GM19452 (cell line): Measurements from ENCODE around the gene SLX4IP.

Source experiments
- ATAC-seq: cut with Tn5 transposase; IDR thresholded peaks from one replicate; pipeline ENCODE4 v1.9.1; 2021; ENCODE audit not compliant: unreplicated experiment

The SLX4IP gene

DNA sequence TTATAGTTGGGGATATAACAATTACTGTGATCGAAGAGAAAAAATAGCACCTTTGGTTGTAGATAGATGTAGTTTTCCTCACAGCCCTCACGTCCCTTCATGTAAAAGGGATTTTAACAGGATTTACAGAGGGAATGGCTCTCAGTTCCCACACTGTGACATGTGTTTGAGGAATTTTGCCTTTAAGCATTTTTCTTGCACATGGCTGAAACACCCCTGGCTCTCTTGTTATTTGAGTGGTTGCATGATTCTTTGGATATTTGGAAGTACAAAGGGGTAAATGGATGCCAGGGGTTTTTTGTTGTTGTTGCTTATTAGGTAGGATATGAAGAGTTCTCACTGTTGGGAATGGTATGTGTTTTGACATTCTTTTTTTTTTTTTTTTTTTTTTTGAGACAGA, 190.5 kb downstream of the SLX4IP start:
- no peak for ATAC-seq

DNA sequence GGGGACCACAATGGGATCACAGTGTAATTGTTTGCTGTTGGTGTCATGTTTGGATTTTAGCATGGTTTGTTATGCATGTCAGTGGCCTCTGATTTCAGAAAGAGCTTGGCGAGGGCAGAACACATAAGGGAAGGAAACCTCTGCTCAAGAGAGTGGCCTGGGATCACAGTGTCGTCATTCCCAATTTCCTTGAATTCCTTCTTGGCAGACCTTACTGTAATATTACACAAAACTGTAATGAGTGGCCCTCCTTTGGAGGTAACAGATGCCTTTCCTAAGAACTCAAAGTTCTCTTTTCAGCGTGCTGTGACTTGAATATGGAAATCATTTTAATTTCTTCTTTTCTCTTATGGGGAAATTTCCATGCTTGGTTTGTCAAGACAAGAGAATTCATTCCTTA, 191.8 kb downstream of the SLX4IP start:
- ATAC-seq = no peak

DNA sequence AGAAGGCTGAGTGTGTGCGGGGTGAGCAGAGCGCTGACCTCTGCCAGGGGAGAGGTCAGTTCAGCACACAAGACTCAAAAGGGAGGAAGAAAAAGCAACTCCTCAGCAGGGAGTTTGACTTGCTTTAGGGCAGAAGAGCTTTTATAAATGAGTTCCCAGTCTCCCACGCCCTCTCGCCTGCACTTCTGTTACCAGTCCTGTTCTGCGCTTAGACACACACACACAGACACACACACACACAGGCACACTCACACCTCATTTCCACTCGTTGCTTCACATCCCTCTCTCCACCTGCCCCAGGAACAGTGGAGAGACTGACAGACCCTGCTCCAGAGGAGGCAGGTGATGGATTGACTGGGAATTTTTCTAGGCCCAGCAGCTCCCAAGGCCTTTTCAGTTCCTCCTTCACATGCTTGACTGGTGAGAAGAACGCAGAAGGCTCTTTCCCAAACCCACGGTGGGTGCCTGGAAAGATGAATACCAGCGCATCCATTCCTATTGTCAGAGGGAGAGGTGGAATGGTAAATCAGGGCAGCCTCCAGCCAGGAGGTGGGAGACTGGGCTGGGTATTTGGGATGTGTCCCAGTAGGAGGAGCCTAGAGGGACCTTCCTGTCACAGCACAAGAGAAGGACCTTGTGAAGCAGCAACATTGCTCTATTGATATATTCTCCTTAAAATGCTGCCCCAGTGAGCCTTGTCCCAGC, 195.0 kb downstream of the SLX4IP start:
- no peak for ATAC-seq

DNA sequence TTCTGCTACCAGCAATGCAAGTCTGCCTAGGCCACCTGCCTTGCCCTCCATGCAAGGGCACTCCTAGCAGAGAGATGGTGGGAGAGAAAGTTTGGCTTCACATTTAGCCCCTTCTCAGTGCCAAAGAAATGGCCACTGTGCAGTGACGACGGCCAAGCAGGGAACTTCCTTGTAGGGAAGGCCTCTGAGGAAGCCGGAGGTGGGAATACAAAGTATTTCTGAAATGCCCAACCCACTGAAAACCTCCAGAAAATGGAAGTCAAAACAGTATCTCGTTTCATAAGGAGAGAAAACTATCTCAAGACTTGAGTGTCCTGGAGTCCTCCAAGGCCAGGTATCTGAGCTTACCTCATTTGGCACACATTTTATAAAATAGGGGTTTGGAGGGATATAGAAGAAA, 196.0 kb downstream of the SLX4IP start:
- ATAC-seq = no peak

DNA sequence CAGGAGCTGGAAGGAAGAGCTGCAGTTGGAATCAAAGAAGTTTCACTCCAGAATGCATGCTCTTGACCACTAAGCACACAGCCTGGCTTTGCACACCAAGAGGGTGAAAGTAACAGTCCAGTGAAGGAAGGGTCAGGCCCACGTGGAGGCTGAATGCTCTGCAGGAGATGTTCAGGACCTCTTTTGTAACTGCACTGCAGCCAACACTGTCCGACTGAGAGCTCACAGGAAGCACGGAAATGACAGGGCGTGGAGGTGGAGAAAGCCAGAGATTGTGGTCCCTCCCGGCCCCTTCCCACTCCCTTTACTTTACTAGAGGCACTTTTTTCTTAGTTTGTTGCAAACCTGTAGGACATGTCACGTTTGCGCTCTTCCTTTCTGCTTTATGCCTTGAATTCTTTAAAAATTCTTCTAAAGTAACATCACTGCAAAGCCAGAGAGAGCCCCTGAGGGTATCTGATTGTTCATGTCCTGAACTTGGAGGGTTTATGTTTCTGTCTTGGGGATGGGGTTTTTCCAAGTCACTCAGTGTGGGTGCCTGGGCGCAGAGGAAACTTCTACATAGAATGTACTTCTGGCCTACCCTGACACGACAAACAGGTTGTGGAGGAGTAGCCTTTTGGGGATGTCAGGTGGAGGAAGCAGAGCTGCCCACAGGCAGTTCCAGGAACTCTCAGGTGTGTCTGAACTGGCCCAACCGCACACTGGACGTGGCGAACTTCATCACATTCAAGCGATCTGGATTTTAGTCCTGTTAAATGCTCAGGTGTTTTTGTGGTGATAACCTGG, 197.8 kb downstream of the SLX4IP start:
- ATAC-seq = no peak

DNA sequence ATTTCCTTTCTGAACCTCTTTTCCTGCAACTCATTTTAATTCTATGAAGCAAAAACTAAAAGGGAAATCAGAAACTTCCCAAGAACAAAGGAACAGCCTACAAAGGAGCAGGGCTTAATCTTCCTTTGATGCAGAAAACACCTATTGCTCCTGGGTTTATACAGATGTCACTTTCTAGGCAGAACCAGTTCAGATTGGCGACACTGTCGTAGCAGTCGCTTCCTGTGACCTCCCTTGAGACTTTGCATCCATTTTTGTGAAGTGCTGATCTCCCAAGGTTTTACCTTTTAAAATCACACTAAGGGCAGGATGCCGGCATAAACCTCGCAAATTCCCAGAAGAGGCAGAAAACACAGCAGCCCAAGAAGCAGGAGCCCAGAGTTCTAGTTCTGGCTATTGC, 198.6 kb downstream of the SLX4IP start:
- no peak for ATAC-seq

DNA sequence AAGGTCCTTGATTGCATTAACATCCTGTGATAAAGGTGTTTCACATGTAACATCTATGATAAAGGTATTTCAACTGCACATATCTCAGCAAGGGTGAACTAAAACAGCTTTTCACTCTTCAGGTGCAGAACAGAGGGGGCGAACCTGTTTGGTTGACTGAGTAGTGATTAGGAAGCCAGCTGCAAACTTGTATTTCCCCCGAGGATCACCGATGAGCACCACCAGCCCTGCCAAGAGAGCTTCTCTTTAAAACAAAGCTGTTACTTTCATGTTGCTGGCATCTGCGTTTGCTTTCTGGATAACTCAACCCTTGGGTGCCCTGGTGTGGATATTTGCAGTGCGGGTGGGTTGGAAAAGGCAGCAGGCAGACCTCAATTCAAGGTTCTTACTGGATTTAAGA, 199.1 kb downstream of the SLX4IP start:
- no peak for ATAC-seq

DNA sequence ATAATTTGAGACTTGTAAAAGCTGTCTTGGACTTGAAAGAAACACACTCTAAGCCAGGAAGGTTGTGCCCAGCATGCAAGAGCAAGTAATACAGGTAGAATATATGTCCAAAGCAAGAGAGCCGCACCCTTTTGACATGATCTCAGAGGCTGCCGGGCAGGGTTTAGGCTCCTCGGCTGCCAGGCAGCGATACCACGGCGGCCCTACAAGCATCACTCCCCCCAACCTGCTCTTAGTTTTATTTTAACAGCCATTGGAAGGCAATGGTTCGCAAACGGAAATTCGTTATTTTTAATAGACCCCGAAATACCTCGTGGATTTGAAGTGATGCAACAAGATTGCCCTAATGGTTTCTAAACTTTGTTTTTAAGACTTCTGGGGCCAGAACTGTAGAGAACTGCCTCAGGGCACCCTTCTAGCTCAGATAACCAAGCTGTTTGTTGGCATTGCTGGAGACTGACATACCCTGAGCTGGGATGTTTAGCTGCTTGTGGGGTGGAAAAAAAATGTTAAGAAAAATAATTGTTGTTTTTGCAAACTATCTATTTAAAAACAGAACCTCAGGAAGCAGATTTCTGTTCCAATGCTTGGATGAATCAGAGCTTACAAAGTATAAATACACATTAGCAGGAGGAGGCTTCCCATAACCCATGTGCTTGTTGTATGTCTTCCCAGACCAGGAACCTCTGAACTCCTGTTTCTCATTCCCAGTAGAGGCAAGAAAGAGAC, 199.7 kb downstream of the SLX4IP start:
- no peak for ATAC-seq

DNA sequence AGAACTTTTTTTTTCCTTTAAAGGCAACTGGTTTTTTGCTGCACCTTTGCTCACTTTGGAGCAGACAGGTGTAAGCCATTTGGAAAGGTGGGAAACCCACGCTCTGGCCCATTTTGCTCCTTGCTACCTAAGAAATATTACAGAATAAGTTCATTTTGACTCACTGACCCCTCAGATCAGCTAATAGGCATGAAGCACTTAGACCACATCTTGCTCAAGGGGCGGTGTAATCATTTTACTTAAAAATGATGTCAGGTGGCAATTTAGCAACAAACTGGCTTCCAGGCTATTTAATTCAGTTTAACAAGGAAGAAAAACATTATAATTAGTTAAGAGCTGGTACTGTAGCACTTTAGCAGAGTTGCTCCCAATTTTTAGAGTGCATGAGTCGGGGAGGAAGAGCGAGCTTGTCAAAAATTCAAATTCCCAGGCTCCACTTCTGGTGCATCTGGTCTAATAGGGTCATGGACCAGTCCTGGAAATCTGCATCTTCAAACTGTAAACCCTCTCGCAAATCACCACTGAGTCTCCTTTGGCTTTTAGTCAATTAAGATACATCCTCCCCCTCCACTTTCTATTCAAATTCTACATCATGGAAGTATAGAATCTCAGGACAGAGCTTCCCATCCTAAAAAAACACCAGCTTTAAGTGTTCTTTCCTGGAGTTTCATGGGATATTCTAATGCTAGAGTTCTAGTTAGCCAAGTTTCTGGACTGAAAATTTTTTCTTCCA, 200.5 kb downstream of the SLX4IP start:
- ATAC-seq = no peak

DNA sequence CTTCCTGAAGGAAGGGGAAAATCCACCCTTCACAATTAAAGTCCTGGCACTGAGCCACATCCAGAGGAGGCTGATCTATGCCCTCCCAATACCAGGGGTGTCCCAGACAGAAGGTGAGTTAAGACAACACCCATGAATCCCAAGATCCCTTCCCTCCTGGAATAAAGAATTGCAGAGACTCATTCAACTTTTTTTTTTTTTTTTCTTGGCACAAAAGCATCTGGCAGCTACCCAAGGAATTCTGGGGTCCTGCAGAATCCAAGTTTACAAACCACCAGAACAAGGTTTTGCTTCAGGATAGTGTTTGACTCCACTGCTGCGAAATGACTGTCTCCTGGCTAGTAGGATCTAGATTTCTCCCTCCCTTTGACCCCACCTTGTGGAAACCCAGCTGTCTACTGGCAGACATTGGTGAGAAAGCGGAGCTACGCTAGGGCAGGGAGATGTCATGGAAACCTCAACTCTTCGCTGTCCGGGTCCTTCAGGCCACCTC, 201.3 kb downstream of the SLX4IP start:
- ATAC-seq = no peak

DNA sequence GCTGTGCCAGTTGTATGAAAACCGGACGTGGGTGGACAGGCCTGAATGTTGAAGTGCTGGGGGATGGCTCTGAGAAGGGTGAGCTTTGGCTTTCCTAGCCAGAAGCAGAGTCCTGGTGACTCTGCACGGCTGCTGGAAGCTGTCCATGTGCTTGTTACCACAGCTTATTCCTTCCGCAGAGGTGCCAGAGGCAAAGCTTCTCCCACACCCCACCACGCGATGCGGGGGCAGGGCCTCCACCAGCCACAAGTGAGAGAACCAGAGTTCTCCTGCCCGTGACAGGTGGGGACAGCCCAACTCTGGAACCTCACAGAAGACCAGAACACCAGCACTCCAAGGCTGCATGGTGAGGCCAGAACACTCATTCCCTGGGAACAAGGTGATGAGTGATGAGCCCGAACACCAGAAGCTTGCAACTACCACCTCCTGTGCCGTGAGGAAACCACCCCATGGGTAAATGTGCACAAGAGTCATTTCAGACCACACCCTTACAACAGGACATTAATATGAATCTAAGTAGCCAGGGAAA, 202.0 kb downstream of the SLX4IP start:
- no peak for ATAC-seq

DNA sequence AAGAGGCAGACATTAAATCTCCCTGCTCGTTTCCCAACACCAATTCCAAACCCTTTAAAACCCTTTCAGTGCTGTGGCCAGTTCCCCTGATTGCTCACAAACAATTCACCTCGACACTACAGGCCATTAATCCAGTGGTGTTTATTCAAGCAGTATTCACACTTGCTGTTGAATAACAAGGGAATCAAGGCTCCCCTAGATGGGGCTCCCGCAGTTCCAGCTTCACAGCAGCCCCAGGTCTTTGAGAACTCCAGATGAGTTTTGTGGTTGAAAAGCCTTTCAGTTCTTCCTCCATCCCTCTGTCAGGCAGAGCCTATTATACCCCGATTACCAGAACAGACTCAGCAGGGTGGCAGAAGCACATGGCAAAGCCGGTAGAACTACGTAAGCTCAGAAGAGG, 202.5 kb downstream of the SLX4IP start:
- ATAC-seq = no peak

DNA sequence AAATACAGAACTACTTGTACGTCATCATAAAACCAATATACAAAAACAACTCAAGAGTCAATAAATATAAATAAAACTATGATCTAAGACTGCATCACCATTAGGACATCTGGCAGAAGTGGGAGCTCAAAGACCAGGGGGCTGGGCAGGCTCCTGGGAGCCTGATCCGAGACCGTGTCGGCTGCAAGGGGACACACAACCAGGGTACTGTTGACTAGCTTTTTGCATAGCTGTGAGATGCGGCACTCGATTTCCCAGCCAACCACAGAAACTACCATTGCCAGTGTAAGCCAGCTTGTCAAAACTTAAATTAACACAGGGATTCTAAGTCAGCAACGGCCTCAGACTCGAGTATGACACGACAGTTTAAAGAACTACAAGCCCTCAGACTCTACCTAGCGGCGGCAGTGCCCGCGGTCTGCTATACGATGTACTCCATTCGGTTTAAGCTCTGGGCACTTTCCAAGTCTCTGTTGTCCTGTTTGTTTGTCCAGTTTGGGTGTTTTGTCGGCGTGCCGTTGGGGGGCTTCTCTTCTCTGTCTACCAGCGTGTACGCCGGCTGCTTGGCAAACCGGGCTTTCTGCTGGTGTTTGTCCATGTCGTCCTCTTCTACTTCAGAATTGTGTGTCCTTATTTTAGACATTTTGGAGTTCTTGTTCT, 204.1 kb downstream of the SLX4IP start:
- no peak for ATAC-seq

DNA sequence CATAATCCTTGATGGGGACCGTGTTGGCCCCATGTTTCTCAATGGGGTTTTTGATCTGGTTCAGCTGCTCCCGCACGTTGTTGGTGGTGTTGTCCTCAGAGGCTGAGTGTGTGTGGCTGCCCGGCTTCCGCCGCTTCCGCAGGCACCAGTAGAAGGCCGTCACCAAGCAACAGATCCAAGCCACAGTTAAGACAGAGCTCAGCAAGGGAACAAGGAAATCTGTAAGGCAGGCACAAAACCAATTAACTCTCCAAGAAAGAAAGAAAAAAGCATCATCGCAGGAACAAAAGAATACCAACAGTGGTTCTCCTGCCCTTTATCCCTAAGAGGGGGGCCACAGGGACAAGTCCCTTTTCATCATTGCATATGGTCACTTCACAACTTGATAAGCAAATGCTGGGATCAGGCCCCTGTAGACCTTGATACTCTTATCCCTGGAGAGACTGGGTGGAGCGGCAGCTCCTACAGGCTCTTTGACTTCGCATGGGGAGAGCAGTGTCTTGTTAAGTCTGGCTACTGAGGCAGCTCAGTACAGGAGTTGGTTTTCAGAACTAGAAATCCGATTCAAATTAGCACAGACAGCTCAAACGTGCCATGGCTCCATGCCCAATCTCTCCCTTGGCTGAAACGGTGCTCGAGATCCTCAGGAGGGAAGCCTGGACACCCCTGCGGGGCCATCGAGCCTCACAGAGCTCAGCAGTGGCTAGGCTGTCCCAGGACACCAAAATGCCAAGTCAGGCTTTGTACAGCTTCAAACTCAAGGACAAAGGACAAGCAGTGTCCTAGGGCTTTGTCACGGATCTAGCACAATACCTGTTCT, 204.8 kb downstream of the SLX4IP start:
- no peak for ATAC-seq

DNA sequence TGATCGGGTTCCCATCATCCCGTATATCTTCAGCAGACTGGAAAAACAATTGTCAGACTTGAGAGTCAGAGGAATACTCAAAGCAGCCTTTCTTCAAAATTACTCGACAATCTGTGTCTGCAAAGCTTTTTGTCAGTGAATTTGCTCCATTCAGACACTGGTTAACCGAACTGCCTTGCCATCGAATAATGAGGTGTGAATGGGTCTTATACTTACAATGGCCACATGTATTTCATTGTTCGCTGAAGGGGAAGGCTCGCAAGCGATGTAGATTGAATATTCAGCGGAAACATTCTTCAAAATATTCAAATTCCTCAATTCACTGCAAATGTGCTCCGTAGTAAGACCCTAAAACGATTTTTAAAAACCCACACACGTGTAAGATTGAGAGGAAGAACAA, 205.8 kb downstream of the SLX4IP start:
- ATAC-seq = no peak

DNA sequence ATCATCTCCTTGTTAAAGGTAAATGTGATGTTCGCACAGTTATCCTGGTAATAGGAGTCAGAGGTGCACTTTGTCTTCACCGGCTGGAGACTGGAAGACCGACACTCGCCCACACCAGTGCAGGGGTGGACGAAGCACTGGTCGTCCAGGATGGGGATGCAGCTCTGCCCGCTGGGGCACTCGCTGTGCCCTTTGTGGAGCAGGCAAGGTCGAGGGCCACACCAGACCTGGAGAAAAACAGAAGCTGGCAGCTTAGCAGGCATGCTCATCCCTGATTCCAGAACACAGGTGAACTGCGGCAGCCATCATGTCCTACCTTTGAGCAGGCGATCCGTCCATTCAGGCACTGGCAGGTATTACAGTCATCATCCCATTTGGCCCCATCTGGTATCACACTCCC, 206.4 kb downstream of the SLX4IP start:
- ATAC-seq = no peak

DNA sequence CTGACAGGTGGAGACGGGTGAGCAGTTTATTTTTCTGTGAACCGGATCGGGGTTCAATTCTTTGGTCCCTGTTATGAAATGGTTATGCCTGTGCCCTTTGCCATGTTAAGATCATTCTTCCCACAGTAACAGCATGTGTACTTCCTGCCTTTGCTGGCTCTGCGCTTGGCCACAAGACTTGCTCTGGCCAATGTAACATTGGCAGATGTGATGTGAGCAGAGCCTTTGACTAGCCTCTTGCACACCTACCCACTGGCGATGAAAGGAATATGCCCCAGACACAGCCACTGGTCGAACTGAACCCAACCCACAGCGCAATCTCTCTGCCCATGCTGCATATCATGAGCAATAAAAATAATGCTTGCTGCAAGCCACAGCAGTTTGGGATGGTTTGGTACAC, 206.8 kb downstream of the SLX4IP start:
- ATAC-seq = no peak

DNA sequence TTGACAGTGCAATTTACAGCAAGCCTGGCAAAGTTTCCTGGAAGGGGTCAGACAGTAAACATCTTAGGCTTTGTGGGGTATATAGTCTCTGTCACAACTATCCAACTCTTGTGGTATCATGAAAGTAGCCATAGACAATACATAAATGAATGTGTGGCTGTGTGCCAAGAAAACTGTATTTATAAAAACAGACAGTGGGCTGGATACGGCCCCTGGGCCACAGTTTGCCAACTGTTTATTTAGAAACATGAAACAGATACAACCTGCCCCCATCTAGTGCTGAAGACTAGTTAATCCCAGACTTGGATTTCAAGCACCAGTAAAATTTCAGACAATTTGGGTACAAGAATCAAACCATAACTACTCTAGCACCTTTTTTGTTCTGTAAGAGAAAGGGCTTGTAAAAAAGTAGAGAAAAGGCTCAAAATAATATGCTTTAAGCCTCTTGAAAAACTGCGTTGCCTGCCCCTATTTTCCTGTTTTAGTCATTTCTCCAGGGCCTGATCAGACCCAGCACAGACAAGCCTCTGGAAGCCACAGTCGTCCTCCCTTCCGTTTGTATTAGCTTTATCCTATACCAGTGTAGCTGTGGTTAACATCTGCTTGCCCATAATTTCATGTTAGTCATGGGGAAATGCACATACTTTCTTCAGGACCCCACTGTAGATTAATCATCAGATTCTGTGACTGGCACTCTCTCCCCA, 207.9 kb downstream of the SLX4IP start:
- no peak for ATAC-seq

DNA sequence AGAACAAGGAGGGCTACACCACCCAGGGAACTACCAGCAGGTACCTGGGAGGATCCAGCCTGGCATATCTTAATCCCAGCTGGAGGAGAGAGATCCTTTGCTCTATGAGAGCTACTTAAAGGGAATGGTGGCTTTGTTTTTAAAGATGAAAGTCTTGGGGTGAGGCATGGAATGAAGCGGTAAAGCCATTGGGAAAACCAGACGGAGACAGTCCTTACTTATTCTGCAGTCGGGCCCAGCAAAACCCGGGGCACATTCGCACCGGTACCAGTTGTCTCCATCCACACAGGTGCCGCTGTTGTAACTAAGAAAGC, 208.4 kb downstream of the SLX4IP start:
- no peak for ATAC-seq
